ENCODE measurements around the gene OTOP2.

DNA sequence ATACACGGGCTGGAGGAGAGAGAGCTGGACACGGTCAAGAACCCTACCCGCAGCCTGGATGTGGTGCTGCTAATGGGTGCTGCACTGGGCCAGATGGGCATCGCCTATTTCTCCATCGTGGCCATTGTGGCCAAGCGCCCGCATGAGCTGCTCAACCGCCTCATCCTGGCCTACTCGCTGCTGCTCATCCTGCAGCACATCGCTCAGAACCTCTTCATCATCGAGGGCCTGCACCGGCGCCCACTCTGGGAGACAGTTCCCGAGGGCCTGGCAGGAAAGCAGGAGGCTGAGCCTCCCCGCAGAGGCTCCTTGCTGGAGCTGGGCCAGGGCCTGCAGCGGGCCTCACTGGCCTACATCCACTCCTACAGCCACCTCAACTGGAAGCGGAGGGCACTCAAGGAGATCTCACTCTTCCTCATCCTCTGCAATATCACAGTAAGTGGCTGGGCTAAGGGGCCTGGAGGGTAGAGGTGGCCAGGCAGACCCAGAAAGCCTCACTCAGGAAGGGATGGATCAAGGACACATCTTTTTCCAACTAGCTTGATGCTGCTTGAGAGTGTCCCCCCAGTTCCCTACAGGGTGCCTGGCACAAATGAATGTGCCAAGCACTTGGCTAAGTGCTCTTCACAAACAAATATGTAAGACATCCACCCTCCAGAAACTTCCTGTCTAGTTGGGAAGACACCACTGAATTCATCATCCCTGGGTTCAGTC lies 23.1 kb downstream of the OTOP2 start:
- TF ChIP-seq SALL2 (tag by site-specific recombination; IDR thresholded peaks at IDR 0.05; ENCODE audit: borderline replicate concordance) (no peak), ZNF335 (tag by site-specific recombination; conservative IDR thresholded peaks at IDR 0.05) (no peak), ZNF416 (tag by site-specific recombination; IDR thresholded peaks at IDR 0.05) (no peak), KLF1 (tag by site-specific recombination; IDR thresholded peaks at IDR 0.05) (no peak), ZNF311 (tag by site-specific recombination; IDR thresholded peaks at IDR 0.05; ENCODE audit: borderline replicate concordance) (no peak), ZNF19 (tag by site-specific recombination; IDR thresholded peaks at IDR 0.05; ENCODE audit: low read depth) (no peak)
- TF ChIP-seq, protein P1, sequence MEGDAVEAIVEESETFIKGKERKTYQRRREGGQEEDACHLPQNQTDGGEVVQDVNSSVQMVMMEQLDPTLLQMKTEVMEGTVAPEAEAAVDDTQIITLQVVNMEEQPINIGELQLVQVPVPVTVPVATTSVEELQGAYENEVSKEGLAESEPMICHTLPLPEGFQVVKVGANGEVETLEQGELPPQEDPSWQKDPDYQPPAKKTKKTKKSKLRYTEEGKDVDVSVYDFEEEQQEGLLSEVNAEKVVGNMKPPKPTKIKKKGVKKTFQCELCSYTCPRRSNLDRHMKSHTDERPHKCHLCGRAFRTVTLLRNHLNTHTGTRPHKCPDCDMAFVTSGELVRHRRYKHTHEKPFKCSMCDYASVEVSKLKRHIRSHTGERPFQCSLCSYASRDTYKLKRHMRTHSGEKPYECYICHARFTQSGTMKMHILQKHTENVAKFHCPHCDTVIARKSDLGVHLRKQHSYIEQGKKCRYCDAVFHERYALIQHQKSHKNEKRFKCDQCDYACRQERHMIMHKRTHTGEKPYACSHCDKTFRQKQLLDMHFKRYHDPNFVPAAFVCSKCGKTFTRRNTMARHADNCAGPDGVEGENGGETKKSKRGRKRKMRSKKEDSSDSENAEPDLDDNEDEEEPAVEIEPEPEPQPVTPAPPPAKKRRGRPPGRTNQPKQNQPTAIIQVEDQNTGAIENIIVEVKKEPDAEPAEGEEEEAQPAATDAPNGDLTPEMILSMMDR (tag by site-specific recombination; IDR thresholded peaks at IDR 0.05), result no peak
- TF ChIP-seq, protein P2, sequence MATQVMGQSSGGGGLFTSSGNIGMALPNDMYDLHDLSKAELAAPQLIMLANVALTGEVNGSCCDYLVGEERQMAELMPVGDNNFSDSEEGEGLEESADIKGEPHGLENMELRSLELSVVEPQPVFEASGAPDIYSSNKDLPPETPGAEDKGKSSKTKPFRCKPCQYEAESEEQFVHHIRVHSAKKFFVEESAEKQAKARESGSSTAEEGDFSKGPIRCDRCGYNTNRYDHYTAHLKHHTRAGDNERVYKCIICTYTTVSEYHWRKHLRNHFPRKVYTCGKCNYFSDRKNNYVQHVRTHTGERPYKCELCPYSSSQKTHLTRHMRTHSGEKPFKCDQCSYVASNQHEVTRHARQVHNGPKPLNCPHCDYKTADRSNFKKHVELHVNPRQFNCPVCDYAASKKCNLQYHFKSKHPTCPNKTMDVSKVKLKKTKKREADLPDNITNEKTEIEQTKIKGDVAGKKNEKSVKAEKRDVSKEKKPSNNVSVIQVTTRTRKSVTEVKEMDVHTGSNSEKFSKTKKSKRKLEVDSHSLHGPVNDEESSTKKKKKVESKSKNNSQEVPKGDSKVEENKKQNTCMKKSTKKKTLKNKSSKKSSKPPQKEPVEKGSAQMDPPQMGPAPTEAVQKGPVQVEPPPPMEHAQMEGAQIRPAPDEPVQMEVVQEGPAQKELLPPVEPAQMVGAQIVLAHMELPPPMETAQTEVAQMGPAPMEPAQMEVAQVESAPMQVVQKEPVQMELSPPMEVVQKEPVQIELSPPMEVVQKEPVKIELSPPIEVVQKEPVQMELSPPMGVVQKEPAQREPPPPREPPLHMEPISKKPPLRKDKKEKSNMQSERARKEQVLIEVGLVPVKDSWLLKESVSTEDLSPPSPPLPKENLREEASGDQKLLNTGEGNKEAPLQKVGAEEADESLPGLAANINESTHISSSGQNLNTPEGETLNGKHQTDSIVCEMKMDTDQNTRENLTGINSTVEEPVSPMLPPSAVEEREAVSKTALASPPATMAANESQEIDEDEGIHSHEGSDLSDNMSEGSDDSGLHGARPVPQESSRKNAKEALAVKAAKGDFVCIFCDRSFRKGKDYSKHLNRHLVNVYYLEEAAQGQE (tag by site-specific recombination; IDR thresholded peaks at IDR 0.05), result no peak

Data from HEK293 (cell line).